Iris pigment epithelial cell (primary cell): ENCODE results near the gene PFDN2.
A peak's percentile ranks its signal among the peaks of the same experiment; 100 is the strongest.

ENCODE experiments used
- DNase-seq: peaks from one replicate; pipeline ENCODE4 v3.0.0-alpha.2; 2011; ENCODE audit warnings: low read depth

PFDN2 gene

DNA sequence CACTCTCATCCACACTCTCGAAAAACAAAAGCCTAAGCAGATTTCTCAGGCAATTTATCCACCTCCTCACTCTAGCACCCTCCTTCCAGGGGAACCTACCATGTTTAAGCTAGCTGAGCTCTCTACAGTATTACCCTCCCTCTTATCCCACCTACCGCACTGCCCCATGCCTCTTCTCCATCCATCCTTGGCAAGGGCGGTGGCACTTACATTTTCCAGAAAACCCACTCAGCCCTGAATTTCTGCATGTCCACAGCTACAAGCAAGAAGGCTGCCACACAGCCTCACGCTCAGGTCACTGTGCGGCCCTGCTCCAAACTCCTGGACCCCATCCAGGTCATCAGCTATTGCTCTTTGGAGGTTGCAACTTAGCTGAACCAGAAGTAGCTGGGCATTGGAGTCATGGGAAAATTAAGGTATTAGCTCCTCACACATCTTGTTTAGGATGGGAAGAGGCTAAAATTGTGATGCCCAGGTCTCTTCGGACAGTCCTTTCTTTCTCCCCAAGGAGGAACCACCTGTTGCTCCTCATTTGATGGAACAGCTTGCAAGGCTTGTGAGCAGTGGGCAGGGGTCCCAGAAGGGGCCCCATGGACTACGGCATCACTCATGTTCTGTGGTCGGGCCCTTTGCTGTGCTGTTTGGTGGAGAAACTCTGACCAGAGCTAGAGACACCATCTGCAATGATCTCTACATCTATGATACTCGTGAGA, 18.6 kb downstream of the PFDN2 start:
- no peak for DNase-seq

- peak; percentile 76 for DNase-seq
Observed at GRCh38 chr1:161098210-161099068, 19.4 kb downstream of the PFDN2 start, which contains the start of gene KLHDC9. Gene KLHDC9 (plus strand): TSS chr1:161098361. CDS start chr1:161098536, 175 bp downstream.

- peak; percentile 57 for DNase-seq
Observed at GRCh38 chr1:161096530-161096929, 21.3 kb downstream of the PFDN2 start.

- DNase-seq = no peak
Observed at GRCh38 chr1:161096015-161096414, 21.8 kb downstream of the PFDN2 start.

- no peak for DNase-seq
Observed at GRCh38 chr1:161095230-161095629, 22.6 kb downstream of the PFDN2 start.

DNA sequence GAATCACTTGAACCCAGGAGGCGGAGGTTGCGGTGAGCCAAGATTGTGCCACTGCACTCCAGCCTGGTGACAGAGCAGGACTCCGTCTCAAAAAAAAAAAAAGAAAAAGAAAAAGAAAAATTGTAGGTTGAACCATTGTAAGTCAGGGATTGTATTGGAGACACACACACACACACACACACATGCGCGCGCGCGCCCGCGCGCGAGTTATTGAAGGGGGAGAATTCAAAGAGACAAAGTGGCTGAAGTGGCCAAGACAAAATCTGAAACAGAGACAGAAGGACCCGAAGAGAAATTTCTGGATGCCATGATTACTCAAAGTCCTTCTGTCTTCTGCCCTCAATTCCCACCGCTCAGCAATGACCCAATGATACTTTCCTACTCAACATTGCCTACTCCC, 23.4 kb downstream of the PFDN2 start:
- DNase-seq = no peak

GRCh38 chr1:161092621-161093028, 25.2 kb downstream of the PFDN2 start:
- peak; percentile 66 for DNase-seq

- DNase-seq = no peak
Observed at GRCh38 chr1:161091796-161092507, 25.9 kb downstream of the PFDN2 start.

DNA sequence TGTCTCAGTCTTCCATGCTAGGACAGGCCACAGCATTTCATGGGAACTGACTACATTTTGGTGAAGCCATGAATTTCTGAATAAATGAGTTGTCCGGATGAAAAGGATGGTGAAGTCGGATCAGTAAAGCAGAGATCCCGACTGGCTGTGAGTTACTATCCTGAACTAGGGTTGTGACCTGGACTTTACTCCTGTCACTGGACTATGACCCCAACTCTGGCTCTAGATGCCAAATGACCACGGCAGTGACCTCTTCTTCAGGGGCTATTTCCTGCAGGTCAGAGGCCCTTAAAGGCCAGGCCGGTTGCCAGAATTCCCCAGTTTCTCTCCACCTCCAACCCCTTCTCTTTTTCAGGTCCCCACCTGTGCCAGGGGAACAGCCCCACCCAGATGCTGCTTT, 26.7 kb downstream of the PFDN2 start:
- DNase-seq = no peak

- no peak for DNase-seq
Observed at GRCh38 chr1:161090617-161091016, 27.2 kb downstream of the PFDN2 start.

GRCh38 chr1:161089938-161090337, 27.9 kb downstream of the PFDN2 start:
- DNase-seq = no peak

- no peak for DNase-seq
Observed at GRCh38 chr1:161089251-161089924, 28.4 kb downstream of the PFDN2 start, which contains the start of gene NECTIN4. Gene NECTIN4 (minus strand): TSS chr1:161089558. CDS start chr1:161089296, 262 bp downstream.

DNA sequence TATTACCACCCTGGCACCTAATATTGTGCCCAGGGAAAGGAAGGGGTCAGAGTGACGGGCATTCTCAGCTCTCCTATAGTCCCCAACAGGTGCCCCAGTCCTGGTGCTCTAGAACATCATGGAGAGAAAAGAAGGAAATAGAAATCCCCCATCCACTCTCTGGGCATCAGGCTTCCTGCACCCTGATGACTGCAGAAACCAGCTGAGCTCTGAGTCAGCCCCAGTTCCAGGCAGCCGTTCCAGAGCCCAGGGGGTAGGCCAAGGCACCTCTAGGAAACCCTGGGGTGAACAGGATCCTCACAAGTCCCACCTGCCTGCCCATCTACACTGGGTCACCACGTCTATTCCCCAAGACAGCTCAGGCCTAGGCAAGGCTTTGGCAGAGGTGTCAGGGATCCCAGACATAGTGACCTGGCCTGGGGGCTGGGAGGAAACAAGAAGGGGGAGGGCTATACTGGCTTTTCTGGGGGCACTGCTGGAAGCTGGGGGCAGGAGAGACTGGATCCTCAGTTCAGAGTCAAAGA, 29.2 kb downstream of the PFDN2 start:
- peak; percentile 70 for DNase-seq

GRCh38 chr1:161086457-161086856, 31.4 kb downstream of the PFDN2 start:
- DNase-seq = no peak

- DNase-seq = peak; percentile 47
Observed at GRCh38 chr1:161085165-161085564, 32.7 kb downstream of the PFDN2 start.

GRCh38 chr1:161084597-161084988, 33.2 kb downstream of the PFDN2 start:
- no peak for DNase-seq

DNA sequence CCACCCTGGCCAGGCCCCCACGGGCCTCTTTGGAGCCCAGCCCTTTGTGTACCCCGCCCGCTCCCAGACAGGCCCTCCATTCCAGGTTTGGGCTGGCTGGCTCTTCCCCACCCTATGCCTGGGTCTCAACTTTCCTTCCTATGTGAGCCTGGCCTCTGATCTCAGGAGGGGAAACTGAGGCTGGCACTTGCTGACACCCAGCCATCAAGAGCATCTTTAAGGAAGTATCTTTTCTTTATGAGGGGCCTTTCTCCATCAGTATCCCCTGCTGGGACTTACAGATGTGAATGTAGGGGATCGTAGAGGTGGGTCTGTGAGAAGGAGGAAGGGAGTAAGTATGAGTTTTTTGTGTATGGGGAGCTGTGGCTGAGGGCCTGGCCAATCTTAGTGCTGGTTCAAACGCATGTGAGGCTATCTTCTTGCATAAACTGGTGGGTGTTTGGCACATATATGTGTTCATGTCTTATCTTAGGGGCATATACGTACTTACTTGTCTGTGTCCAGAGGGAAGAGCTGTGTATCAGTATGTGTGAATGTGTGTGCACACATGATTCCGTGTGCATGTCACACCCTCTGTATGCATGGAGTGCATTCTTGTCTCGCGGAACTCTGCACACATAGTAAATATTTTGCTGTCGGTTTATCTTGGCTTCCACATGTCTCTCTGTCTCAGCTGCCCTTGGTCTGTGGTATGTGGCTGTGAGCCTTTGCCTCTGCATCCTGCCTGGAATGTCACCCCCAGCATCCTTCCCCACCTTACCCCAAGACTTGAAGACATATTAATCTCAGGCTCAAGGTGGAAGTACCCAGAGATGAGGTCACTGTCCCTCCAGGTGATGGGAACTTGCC, 33.9 kb downstream of the PFDN2 start:
- peak; percentile 49 for DNase-seq

DNA sequence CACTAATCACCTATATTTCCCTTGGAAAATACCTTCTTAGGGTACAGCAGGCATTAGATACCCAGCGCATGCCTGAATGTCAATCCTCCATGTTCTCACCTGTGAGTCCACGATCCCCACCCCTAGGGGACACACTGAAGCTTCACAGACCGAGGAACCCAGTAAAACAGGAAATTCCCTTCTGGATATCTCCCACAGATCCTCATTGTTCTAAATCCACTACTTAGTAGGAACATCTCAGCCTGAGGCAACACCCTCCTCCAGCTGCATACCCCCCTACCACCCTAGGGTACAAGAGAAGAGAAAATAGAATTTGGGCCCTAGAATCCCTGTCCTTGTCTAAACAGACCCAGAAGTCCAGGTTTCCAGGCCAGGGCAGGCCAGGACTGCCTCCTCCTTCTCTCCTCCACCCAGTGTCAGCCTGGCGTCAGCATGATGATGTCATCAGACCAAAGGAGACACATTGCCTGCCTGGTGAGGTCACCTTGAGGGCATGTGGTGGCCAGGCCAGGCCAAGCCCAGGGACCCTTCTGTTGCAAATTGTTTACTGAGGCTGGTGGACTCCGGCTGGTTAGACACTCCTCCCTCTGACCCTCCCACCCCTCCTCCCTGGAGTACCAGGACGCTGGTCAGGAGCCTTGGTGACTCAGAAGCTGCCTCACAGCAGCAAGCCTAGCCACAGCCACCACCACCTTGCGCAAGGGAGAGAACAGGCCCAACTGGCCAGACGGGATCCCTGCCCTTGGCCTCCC, 34.7 kb downstream of the PFDN2 start:
- DNase-seq = peak; percentile 97

DNA sequence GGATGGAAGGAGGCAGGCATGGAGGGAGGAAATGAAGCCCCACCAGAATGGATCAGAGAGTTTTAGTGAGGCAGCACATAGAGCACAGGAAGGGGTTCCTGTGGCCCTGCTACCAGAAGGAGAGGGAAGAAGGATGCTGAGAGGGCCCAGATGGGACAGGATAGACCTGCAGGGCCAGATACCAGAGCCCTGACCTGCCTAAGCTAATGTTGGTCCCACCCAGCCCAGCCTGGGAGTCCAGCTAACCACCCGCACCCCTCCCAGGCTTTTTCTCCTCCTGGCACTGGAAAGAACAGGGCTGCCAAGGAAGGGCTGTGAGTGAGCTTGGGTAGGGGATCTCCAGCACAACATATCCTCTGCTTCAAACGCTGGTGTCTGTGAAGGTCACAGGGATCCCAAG, 35.4 kb downstream of the PFDN2 start:
- no peak for DNase-seq

DNA sequence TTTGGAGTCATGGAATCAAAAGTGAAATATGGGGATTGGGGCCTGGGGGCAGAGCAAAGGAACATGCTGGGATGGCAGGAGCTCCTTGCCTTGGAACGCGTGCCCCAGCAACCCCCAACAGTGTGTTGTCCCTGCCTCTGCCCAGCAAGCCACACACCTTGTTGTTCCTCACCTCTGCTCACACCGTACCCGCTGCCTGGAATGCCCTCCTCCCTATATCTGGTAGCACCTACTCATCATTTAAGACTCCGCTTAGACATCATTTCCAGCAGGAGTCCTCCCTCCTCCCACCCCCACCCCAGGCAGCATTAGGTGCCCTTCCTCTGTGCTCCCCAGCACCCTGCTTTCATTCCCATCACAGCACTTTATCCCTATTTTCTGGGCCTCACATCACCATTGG, 36.3 kb downstream of the PFDN2 start:
- no peak for DNase-seq
